ENCODE measurements around the gene STAG1. TPM values are rescaled to one million over a fixed set of nuclear protein-coding genes. Genes with fewer than 3 reads are reported as not detected.
"Not testable (repeated sequence)": the region's sequence is repeated elsewhere in the genome, so short reads cannot be mapped to it uniquely, and the experiment has no call there.

Gene STAG1
- total RNA-seq, 1 donor from 2014 or later = 29.3 TPM

- DNase-seq (ENCODE audit: low read depth) = no peak
These were observed 43.7 kb downstream of the STAG1 start for GRCh38 chr3:136708333-136708985.

DNA sequence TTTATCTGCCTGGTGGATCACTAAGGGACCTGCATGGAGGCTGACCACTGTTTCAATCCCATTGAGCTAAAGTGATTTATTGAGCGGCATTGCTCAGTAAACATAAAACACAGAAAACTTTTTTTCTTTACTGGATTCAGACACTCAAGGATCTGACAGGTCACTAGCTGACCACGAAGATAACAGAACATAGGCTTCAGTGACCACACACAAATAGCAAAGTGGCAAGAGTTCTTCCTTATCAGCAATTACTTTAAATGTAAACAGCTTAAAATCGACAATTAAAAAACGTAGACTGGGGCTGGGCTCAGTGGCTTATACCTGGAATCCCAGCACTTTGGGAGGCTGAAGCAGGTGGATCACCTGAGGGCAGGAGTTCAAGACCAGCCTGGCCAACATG, 48.7 kb downstream of the STAG1 start:
- no peak for DNase-seq (ENCODE audit: low read depth)

DNA sequence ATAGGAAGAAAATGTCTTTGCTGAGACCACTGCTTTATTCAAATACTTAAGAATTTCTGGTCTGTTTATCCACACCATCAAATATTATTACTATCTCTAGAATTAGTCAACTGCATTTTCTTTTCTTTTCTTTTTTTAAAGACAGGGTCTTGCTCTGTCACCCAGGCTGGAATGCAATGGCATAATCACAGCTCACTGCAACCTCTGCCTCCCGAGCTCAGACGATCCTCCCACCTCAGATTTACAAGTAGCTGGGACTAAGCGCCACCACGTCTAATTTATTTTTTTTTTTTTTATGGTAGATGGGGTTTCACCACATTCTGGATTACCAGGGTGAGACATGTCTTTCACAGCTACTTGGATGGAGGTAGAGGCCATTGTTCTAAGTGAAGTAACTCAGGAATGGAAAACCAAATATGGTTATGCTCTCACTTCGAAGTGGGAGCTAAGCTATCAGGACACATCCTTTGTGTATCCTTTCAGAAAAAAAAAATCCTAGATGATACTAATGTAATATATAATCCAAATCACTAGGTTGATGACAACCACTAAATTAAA, 52.8 kb downstream of the STAG1 start:
- no peak for DNase-seq (ENCODE audit: low read depth)

DNA sequence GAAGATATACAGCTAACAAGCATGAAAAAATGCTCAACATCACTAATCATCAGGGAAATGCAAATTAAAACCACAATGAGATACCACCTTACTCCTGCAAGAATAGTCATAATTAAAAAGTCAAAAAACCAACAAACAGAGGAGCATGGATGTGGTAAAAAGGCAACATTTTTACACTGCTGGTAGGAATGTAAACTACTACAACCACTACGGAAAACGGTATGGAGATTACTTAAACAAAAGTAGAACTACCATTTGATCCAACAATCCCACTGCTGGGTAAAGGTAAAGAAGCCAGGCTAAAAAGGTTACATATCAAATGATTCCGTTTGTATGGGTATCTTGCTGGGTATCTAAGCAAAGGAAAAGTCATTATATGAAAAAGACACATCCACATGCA, 53.8 kb downstream of the STAG1 start:
- no peak for DNase-seq (ENCODE audit: low read depth)

DNA sequence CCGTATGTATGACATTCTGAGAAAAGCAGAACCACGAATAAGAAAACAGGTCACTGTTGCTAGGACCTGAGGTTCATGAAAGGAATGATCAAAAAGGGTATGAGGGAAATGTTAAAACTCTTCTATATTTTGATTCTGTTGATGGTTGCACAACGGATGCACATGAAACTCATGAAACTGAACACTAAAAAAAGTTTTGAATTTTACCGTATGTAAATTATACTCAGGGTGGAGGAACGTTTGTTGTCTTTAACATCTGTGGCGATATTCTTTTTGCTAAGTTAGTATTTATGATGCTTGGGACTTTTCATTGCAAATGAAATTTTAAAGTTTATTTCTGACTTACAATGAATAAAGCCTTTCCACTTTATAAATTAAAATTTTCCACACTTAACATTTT, 55.4 kb downstream of the STAG1 start:
- no peak for DNase-seq (ENCODE audit: low read depth)

GRCh38 chr3:136694321-136694720, 57.9 kb downstream of the STAG1 start:
- no peak for DNase-seq (ENCODE audit: low read depth)

DNA sequence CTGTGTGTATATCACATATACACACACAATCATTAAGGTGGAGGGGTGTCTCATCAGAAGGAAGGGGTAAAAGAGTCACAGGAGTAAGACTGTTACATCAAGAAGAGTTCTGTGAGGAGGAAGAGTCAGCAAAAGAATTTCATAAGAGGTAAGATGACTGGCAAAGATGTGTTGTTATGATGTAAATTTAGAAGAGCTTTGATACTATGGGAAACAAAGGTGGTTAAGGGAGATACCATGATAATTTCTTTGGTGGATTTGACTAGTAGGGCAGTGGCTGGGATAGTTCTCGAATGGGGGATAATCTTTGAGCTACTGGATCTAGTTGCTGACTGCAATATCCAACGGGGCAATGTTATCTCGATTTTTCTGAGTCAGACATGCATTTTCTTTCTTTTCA, 61.6 kb downstream of the STAG1 start:
- no peak for DNase-seq (ENCODE audit: low read depth)

DNA sequence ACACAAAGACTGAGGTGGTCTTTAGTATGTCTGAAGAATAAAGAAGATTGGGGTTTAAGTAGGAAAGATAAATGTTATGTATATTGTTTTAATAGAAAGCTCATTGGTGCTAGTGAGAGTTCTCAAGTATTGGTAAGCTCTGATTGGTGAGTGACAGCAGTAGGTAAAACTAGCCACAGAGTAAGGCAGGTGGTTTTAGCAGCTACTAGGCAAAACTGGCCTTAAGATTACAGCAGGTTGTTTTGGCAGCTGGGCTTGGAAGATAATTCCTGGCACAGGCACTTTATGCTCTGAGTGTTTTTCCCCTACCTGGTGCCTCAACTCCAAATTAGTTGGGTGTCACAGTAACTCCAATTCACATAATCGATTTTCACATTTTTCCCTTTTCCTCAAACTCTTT, 66.3 kb downstream of the STAG1 start:
- no peak for DNase-seq (ENCODE audit: low read depth)

GRCh38 chr3:136682740-136683312, 69.4 kb downstream of the STAG1 start:
- DNase-seq (ENCODE audit: low read depth) = no peak

DNA sequence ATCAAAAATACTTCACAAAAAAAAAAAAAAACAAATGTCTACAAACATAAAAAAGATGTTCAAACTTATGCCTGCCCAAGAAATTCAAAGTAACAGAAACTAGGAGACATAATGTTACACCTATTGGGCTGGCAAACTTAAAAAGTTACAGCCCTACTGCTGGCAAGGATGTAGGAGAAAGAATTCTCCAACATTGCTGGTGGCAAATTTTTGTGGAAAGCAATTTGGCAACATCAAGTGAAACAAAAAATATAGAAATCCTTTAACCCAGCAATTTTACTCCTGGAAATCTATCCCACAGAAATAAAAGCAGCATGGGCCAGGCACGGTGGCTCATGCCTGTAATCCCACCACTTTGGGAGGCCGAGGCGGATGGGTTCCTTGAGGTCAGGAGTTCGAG, 73.2 kb downstream of the STAG1 start:
- no peak for DNase-seq (ENCODE audit: low read depth)

DNA sequence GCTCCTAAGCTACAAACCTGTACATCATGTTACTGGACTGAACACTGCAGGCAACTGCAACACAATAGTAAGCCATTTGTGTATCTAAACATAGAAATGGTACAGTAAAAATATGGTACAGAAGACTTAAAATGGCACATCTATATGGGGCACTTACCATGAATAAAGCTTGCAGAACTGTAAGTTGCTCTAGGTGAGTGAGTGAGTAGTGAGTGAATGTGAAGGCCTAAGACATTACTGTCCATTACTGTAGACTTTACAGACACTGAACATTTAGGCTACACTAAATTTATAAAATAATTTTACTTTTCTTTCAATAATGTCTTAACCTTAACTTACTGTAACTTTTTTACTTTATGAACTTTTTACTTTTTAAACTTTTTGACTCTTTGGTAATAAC, 76.2 kb downstream of the STAG1 start:
- DNase-seq (ENCODE audit: low read depth) = no peak

DNA sequence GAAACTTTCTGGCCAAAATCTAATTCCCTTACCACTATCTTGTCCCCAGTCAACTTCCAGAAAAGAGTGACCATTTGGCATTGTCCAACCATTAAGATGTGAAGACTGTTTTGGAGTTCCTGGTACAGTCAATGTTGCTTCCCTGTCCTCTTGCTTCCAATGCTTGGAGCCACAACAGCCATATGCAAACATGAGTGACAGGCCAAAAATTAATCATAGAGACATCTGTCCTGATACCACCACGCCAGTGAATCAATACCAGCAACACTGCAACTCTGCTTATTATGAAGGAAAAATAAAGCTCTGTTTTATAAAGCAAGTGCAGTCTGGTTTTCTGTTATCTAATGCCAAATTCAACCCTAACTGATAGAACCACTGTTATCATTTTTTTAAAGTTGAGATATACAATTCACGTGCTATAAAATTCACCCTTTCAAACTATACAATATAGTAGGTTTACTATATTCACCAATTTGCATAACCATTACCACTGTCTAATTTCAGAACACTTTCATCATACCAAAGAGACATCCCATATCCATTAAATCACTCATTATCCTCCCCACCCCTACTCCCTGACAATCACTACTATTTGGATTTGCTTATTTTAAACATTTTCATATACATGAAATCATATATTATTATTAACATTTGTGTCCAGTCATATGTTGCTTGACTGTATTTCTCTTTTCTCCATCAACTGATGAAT, 76.9 kb downstream of the STAG1 start:
- no peak for DNase-seq (ENCODE audit: low read depth)

GRCh38 chr3:136672457-136672856, 79.7 kb downstream of the STAG1 start:
- no peak for DNase-seq (ENCODE audit: low read depth)

DNA sequence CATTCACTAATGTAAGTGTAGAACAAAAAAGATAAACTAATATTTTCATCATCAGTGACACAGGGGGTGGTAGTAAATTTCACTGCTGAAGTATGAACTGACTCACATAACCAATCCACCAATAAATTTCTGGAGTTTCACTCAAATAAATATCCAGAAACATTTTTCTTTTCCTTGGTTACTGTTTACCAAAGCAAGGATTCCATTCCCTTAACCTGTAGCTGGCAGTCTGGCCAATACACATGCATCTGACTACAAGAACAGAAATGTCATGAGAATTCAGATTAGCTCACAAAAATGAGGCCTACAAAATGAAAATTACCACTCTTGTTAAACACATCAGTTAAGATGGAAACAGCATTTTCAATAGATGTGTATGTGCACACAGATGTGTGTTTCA, 80.3 kb downstream of the STAG1 start:
- DNase-seq (ENCODE audit: low read depth) = no peak

DNA sequence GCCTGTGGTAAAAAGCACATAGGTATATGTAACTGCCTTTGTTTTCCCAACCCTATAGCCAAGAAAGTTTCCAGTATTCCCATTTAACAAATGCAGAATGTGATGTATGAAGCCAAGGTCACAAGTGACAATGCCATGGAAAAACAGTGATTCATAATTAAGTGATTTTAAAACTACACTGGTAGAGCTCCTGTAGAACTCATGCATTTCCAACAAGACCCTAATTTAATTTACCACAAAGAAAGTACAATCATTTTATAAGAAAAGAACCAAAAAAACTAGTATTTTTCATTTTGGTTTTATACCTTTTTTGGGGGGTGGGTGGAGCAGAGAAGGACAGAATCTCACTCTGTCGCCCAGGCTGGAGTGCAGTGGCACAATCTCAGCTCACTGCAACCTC, 82.0 kb downstream of the STAG1 start:
- DNase-seq (ENCODE audit: low read depth) = no peak

DNA sequence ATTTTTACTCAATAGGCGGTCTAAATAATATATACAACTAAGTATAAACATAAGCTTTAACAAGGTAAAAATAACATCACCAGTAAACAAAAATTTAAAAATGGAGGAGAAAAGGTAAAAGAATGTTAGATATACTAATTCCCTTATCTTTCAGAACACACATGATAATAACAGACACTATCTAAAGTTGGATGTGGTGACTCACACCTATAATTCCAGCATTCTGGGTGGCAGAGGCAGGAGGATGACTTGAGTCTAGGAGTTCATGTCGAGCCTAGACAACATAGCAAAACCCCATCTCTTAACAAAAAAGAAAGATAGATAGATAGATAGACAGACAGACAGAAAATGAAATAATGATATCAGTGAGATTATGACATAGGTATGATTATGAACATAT, 85.1 kb downstream of the STAG1 start:
- DNase-seq (ENCODE audit: low read depth) = no peak

DNA sequence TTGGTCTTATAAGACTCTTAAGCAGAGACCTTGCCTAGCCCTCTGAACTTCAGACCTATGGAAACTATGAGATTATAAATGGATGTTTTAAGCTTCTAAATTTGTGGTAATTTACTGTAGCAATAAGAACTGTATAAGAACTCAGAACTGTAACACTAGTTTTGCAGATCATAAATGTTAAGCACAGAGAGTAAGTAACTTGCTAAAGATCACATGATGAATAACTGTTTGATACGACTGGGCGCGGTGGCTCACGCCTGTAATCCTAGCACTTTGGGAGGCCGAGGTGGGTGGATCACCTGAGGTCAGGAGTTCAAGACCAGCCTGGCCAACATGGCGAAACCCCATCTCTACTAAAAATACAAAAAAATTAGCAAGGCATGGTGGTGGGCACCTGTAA, 85.9 kb downstream of the STAG1 start:
- not testable (repeated sequence) for DNase-seq (ENCODE audit: low read depth)

- DNase-seq (ENCODE audit: low read depth) = peak; percentile 35
These were observed 87.4 kb downstream of the STAG1 start for GRCh38 chr3:136664771-136665170.

DNA sequence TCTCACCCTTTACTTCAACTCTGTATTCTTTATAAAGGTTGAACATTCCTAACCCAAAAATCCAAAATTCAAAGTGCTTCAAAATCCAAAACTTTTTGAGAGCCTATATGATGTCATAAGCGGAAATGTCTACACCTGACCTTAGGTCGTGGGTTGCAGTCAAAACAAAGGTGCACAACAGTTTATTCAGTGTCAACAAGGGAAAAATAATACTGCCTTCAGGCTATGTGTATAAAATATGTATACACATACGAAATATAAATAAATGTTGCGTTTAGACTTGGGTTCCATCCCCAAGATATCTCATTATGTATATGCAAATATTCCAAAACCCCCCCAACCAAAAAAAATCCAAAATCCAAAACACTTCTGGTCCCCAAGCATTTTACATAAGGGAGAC, 90.9 kb downstream of the STAG1 start:
- DNase-seq (ENCODE audit: low read depth) = no peak

DNA sequence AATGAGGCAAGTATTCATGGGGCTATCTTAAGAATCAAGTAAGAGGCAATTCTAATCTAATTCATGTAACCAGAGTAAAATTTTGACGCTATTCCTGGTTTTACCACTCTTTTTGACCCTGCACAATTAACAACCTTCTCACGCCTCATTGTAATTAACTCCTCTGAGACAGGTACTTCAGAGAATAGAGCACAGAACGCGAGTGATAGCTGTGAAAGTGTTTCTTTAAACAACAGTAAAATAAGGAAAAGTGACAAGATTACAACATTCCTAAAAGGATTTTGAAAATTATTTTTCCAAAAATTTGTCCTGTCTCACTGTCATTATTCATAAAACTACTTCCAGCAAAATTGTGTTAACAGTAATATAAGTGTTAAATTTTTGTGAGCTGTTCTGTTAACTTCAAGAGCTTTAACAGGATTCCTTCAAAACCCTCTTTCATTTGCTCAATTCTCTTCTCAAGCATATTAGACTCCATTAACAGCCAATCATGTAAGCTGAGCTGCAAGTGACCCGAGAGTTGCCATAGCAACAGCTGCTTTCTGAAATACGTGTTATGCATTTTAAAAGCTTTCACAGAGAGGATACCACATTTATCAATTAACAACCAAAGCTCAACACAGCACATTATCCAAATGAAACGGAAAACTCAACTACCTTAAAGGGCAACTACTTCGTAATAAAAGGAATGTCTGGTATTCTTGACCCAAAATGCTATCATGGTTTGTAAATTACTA, 93.1 kb downstream of the STAG1 start:
- DNase-seq (ENCODE audit: low read depth) = peak; percentile 35

- no peak for DNase-seq (ENCODE audit: low read depth)
These were observed 94.7 kb downstream of the STAG1 start for GRCh38 chr3:136657526-136657925.

- no peak for DNase-seq (ENCODE audit: low read depth)
These were observed 98.5 kb downstream of the STAG1 start for GRCh38 chr3:136653628-136654027.

All from myocyte (in vitro differentiated cells).